Measurements from ENCODE around the gene CIROP.

The CIROP gene

GRCh38 chr14:23106747-23107045 is 1.9 kb upstream of the CIROP start:
- no peak for TF ChIP-seq CTCF (IDR thresholded peaks at IDR 0.05; ENCODE audit: insufficient read depth, low read length, missing control alignments)

GRCh38 chr14:23105348-23105824 is 597 bp upstream of the CIROP start:
- TF ChIP-seq CTCF (IDR thresholded peaks at IDR 0.05; ENCODE audit: insufficient read depth, low read length, missing control alignments) = no peak
- POLR2A ChIA-PET = no interaction called here
- CTCF ChIA-PET = interaction anchor here (1.4 to 8.4 kb wide), 5 partner anchors 11 to 50 kb away, joined by 4 to 86 read pairs (median 13); partner anchors contain the start of genes ACIN1 and C14orf119
- no peak for DNase-seq (ENCODE audit: low read depth, low spot score)
- no peak overlapping the region for H3K4me3 ChIP-seq (ENCODE audit: low read depth, low read length)

More at GRCh38 chr14:23106747-23107045, 1.9 kb upstream of the CIROP start:
- CTCF ChIA-PET = interaction anchor here (1.0 to 8.4 kb wide), 10 partner anchors 11 to 120 kb away, joined by 3 to 86 read pairs (median 7); partner anchors contain the start of genes ACIN1 and C14orf119
- no peak overlapping the region for H3K4me3 ChIP-seq (ENCODE audit: low read depth, low read length)
- POLR2A ChIA-PET = no interaction called here
- no peak for DNase-seq (ENCODE audit: low read depth, low spot score)

GRCh38 chr14:23104070-23104590 is 659 bp downstream of the CIROP start:
- no peak overlapping the region for H3K4me3 ChIP-seq (ENCODE audit: low read depth, low read length)
- no peak for TF ChIP-seq CTCF (IDR thresholded peaks at IDR 0.05; ENCODE audit: insufficient read depth, low read length, missing control alignments)
- POLR2A ChIA-PET = interaction anchor here (0.5 kb wide), 1 partner anchor 8 kb away, joined by 3 read pairs; no protein-coding TSS in a partner anchor
- CTCF ChIA-PET = interaction anchor here (1.4 to 8.4 kb wide), 6 partner anchors 8 to 118 kb away, joined by 4 to 86 read pairs (median 18); partner anchors contain the start of genes ACIN1 and C14orf119
- DNase-seq (ENCODE audit: low read depth, low spot score) = no peak

GRCh38 chr14:23103581-23103980 is 1.2 kb downstream of the CIROP start:
- no peak overlapping the region for H3K4me3 ChIP-seq (ENCODE audit: low read depth, low read length)
- ChIA-PET POLR2A (no interaction called here), CTCF (interaction anchor here (1.3 to 8.4 kb wide), 5 partner anchors 9 to 117 kb away, joined by 3 to 86 read pairs (median 6); no protein-coding TSS in a partner anchor)
- no peak for DNase-seq (ENCODE audit: low read depth, low spot score)
- no peak for TF ChIP-seq CTCF (IDR thresholded peaks at IDR 0.05; ENCODE audit: insufficient read depth, low read length, missing control alignments)

GRCh38 chr14:23102801-23103200 is 2.0 kb downstream of the CIROP start:
- ChIA-PET POLR2A (interaction anchor here (1.2 kb wide), 1 partner anchor 34 kb away, joined by 3 read pairs; no protein-coding TSS in a partner anchor), CTCF (interaction anchor here (1.1 to 9.6 kb wide), 8 partner anchors 9 to 546 kb away, joined by 3 to 133 read pairs (median 14); no protein-coding TSS in a partner anchor)
- TF ChIP-seq CTCF (IDR thresholded peaks at IDR 0.05; ENCODE audit: insufficient read depth, low read length, missing control alignments) = no peak
- DNase-seq (ENCODE audit: low read depth, low spot score) = no peak
- H3K4me3 ChIP-seq (ENCODE audit: low read depth, low read length) = no peak overlapping the region

- no peak for TF ChIP-seq CTCF (IDR thresholded peaks at IDR 0.05; ENCODE audit: insufficient read depth, low read length, missing control alignments)
- H3K4me3 ChIP-seq (ENCODE audit: low read depth, low read length) = no peak overlapping the region
- CTCF ChIA-PET = interaction anchor here (1.1 to 9.6 kb wide), 7 partner anchors 10 to 545 kb away, joined by 4 to 133 read pairs (median 23); no protein-coding TSS in a partner anchor
- no peak for DNase-seq (ENCODE audit: low read depth, low spot score)
- POLR2A ChIA-PET = interaction anchor here (1.2 kb wide), 1 partner anchor 34 kb away, joined by 3 read pairs; no protein-coding TSS in a partner anchor
Observed at GRCh38 chr14:23101986-23102625, 2.7 kb downstream of the CIROP start.

Measured in AG04449 (cell line).